ENCODE results near the gene MET.
"Not testable (repeated sequence)": the region's sequence is repeated elsewhere in the genome, so short reads cannot be mapped to it uniquely, and the experiment has no call there.

Gene MET

DNA sequence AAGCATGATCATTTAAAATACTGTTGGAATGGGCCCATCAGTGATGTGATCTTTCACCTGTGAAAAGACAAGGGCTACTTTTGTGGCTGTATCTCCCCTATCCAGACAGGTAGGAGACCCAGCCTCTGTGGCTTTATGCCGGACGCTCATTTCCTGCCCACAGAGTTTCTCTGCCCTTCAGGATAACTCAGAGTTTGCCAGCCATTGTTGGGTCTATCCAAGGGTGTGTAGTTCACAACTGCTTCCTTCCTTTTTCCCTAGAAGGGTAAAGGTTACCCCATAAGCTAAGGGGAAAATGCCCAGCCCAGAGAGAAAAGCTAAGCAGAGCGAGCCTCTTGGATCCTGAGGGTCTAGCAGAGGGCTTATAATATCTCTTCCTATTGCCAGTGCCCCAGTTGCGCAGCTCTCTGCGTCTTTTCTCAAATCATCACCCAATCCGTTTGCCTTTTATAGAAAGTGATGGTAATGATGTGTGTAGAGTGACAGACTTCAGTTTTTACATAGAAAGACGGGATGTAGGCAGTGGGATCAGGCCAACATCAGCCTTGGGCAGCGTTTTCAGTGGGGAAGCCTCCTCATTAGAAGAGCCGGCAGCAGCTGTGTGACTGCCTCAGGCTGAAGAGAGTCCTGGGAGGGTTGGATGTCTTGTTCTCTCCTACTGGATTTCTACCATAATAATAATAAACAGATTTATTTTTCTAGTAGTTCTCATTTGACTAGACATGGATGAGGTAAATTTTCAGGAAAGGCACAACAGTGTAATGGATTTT, 80.5 kb downstream of the MET start:
- no peak overlapping the region for H3K4me3 ChIP-seq (ENCODE audit: low read depth, low read length)
- DNase-seq (ENCODE audit: low read depth): no peak
- TF ChIP-seq, protein P1, sequence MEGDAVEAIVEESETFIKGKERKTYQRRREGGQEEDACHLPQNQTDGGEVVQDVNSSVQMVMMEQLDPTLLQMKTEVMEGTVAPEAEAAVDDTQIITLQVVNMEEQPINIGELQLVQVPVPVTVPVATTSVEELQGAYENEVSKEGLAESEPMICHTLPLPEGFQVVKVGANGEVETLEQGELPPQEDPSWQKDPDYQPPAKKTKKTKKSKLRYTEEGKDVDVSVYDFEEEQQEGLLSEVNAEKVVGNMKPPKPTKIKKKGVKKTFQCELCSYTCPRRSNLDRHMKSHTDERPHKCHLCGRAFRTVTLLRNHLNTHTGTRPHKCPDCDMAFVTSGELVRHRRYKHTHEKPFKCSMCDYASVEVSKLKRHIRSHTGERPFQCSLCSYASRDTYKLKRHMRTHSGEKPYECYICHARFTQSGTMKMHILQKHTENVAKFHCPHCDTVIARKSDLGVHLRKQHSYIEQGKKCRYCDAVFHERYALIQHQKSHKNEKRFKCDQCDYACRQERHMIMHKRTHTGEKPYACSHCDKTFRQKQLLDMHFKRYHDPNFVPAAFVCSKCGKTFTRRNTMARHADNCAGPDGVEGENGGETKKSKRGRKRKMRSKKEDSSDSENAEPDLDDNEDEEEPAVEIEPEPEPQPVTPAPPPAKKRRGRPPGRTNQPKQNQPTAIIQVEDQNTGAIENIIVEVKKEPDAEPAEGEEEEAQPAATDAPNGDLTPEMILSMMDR (IDR thresholded peaks at IDR 0.05; ENCODE audit: insufficient read depth, low read depth, low read length, missing control alignments): no peak

DNA sequence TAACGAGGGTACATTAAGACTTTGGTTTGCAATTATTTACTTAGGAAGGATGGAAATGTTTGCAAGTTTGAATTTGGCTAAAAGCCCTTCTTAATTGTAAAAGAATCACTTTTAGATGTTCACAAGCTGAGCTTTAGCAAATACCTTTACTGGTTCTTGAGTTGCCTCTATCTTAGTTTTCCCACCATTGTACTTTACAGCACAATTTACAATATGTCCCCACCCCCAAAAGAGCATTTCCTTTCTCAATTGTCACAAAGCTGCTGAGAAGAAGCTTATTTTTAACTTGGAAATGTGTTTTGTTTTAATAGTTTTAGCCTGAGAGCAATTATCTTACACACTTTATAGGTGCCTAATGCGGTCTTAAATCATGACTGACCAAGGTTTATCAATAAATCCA, 81.1 kb downstream of the MET start:
- no peak overlapping the region for H3K4me3 ChIP-seq (ENCODE audit: low read depth, low read length)
- TF ChIP-seq, protein P1 (IDR thresholded peaks at IDR 0.05; ENCODE audit: insufficient read depth, low read depth, low read length, missing control alignments): no peak
- no peak for DNase-seq (ENCODE audit: low read depth)

- TF ChIP-seq, protein P1 (IDR thresholded peaks at IDR 0.05; ENCODE audit: insufficient read depth, low read depth, low read length, missing control alignments): no peak
Measured at GRCh38 chr7:116754186-116754585, 82.2 kb downstream of the MET start.

GRCh38 chr7:116757283-116757682, 85.3 kb downstream of the MET start:
- H3K4me3 ChIP-seq (ENCODE audit: low read depth, low read length): no peak overlapping the region
- TF ChIP-seq, protein P1 (IDR thresholded peaks at IDR 0.05; ENCODE audit: insufficient read depth, low read depth, low read length, missing control alignments): no peak
- no peak for DNase-seq (ENCODE audit: low read depth)

More at GRCh38 chr7:116754186-116754585, 82.2 kb downstream of the MET start:
- DNase-seq (ENCODE audit: low read depth): no peak
- no peak overlapping the region for H3K4me3 ChIP-seq (ENCODE audit: low read depth, low read length)

DNA sequence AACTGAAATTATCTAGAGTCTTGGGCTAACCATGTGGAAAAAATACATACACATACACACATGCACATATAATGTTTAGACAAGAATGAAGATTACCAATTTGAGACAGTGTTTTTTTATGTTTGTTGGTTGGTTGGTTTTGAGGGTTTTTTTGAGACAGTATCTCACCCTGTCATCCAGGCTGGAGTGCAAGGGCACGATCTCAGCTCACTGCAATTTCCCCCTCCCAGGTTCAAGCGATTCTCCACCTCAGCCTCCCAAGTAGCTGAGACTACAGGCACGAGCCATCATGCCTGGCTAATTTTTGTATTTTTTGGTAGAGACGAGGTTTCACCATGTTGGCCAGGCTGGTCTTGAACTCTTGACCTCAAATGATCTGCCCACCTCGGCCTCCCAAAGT, 87.6 kb downstream of the MET start:
- not testable (repeated sequence) for H3K4me3 ChIP-seq (ENCODE audit: low read depth, low read length)

GRCh38 chr7:116762971-116763370, 91.0 kb downstream of the MET start:
- DNase-seq (ENCODE audit: low read depth): no peak
- TF ChIP-seq, protein P1 (IDR thresholded peaks at IDR 0.05; ENCODE audit: insufficient read depth, low read depth, low read length, missing control alignments): no peak
- no peak overlapping the region for H3K4me3 ChIP-seq (ENCODE audit: low read depth, low read length)

More for the DNA sequence above, 87.6 kb downstream of the MET start:
- not testable (repeated sequence) for DNase-seq (ENCODE audit: low read depth)

DNA sequence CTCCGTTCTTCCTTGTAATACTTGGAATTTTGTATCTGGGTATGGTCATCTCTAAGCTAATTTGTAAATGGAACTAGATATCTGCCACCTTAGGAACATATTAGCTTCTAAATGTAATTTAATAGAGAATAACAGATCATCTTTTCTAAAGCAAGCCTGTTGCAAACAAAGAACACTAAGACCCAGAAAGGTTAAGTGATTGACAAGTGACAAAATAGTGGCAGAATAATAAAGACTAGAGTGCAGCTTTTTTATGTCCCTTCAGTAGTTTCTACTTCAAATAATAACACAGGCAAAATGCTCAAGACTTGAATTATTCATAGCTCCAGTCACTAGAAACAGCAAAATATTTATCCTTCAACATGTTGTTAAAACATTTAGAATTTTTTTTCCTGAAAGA, 91.7 kb downstream of the MET start:
- no peak overlapping the region for H3K4me3 ChIP-seq (ENCODE audit: low read depth, low read length)
- TF ChIP-seq, protein P1 (IDR thresholded peaks at IDR 0.05; ENCODE audit: insufficient read depth, low read depth, low read length, missing control alignments): no peak
- DNase-seq (ENCODE audit: low read depth): no peak
